Neural cell (in vitro differentiated cells): ENCODE results near the gene SLC25A26. TPM values are rescaled to one million over a fixed set of nuclear protein-coding genes. Genes with fewer than 3 reads are reported as not detected.
"Not testable (repeated sequence)": the region's sequence is repeated elsewhere in the genome, so short reads cannot be mapped to it uniquely, and the experiment has no call there.

Source experiments
- H2AFZ ChIP-seq: fragments of 200-600, 300-800 bp; sonication (generic), shearing (Covaris generic); 2 replicates; pipeline ENCODE4 v1.6.0; 2014; ENCODE audit warnings: low read depth, mild to moderate bottlenecking, antibody characterized with exemption, low read length, moderate library complexity
- H3F3A ChIP-seq: fragments of 200-600 bp; shearing (Covaris generic); 2 replicates; pipeline ENCODE4 v1.6.1; 2016; ENCODE audit warnings: mild to moderate bottlenecking, moderate library complexity, mixed read lengths, antibody characterized with exemption, low read length; ENCODE audit not compliant: insufficient read depth, poor library complexity, severe bottlenecking
- H3K27ac ChIP-seq: fragments of 200-600, 300-800 bp; sonication (generic), shearing (Covaris generic); 2 replicates; pipeline ENCODE4 v1.5.1; 2014; ENCODE audit warnings: mild to moderate bottlenecking, low read length, moderate library complexity
- H3K27me3 ChIP-seq: fragments of 300-800, 200-600 bp; sonication (generic), shearing (Covaris generic); 2 replicates; pipeline ENCODE4 v1.6.0; 2014; ENCODE audit warnings: mild to moderate bottlenecking, low read depth, low read length, moderate library complexity; ENCODE audit not compliant: insufficient read depth
- H3K36me3 ChIP-seq: fragments of 300-800, 200-600 bp; sonication (generic), shearing (Covaris generic); 2 replicates; pipeline ENCODE4 v1.5.1; 2014; ENCODE audit warnings: mild to moderate bottlenecking, antibody characterized with exemption, low read length, moderate library complexity; ENCODE audit not compliant: insufficient read depth
- H3K4me2 ChIP-seq: fragments of 300-800, 200-600 bp; sonication (generic), shearing (Covaris generic); 2 replicates; pipeline ENCODE4 v1.6.0; 2014; ENCODE audit warnings: mild to moderate bottlenecking, low read length
- H3K4me3 ChIP-seq: fragments of 300-800, 200-600 bp; sonication (generic), shearing (Covaris generic); 2 replicates; pipeline ENCODE4 v1.5.1; 2014; ENCODE audit warnings: mild to moderate bottlenecking, low read length, moderate library complexity
- H3K79me2 ChIP-seq: fragments of 200-600 bp; shearing (Covaris generic); replicated peaks from 2 replicates; pipeline ENCODE4 v1.6.0; 2014; ENCODE audit warnings: mild to moderate bottlenecking, low read length, moderate library complexity; ENCODE audit not compliant: insufficient read depth
- H3K9ac ChIP-seq: fragments of 300-800, 200-600 bp; sonication (generic), shearing (Covaris generic); 2 replicates; pipeline ENCODE4 v1.6.1; 2016; ENCODE audit warnings: mild to moderate bottlenecking, low read length, mixed read lengths
- H3K9me2 ChIP-seq: fragments of 200-600 bp; shearing (Covaris generic); 2 replicates; pipeline ENCODE4 v1.6.1; 2016; ENCODE audit warnings: mild to moderate bottlenecking, low read length, mixed read lengths; ENCODE audit not compliant: insufficient read depth
- H3K9me3 ChIP-seq: fragments of 200-600, 300-800 bp; sonication (generic), shearing (Covaris generic); 2 replicates; pipeline ENCODE4 v1.6.1; 2016; ENCODE audit warnings: mild to moderate bottlenecking, mixed run types, low read length, moderate library complexity, mixed read lengths
- H4K20me1 ChIP-seq: fragments of 200-600 bp; shearing (Covaris generic); 2 replicates; pipeline ENCODE4 v1.6.1; 2016; ENCODE audit warnings: mild to moderate bottlenecking, mixed run types; ENCODE audit not compliant: insufficient read depth
- CTCF ChIP-seq: fragments of 450-650 bp; IDR thresholded peaks from 2 replicates; pipeline ENCODE4 v1.5.1; 2014; ENCODE audit warnings: antibody characterized with exemption, mild to moderate bottlenecking, moderate library complexity; ENCODE audit not compliant: poor library complexity, severe bottlenecking
- EP300 ChIP-seq: fragments of 450-650 bp; conservative IDR thresholded peaks from 2 replicates; pipeline ENCODE4 v1.6.1; 2014; ENCODE audit warnings: antibody characterized with exemption, mild to moderate bottlenecking, moderate library complexity; ENCODE audit not compliant: poor library complexity, severe bottlenecking
- EZH2 ChIP-seq: fragments of 200-600, 300-800 bp; shearing (Covaris generic), sonication (generic); IDR thresholded peaks from 2 replicates; pipeline ENCODE4 v1.6.1; 2014; ENCODE audit warnings: antibody characterized with exemption, low read length, borderline replicate concordance, mild to moderate bottlenecking; ENCODE audit not compliant: insufficient read depth, poor library complexity, severe bottlenecking
- MXI1 ChIP-seq: fragments of 450-650 bp; conservative IDR thresholded peaks from 2 replicates; pipeline ENCODE4 v1.6.1; 2014; ENCODE audit warnings: antibody characterized with exemption, mild to moderate bottlenecking; ENCODE audit not compliant: poor library complexity, severe bottlenecking
- POLR2AphosphoS5 ChIP-seq: IDR thresholded peaks from 2 replicates; pipeline ENCODE4 v1.6.1; 2012
- RAD21 ChIP-seq: fragments of 450-650 bp; conservative IDR thresholded peaks from 2 replicates; pipeline ENCODE4 v1.6.1; 2014; ENCODE audit warnings: antibody characterized with exemption, mild to moderate bottlenecking, moderate library complexity
- REST ChIP-seq: IDR thresholded peaks from 2 replicates; pipeline ENCODE4 v1.6.1; 2012; ENCODE audit warnings: borderline replicate concordance
- SMC3 ChIP-seq: fragments of 450-650 bp; conservative IDR thresholded peaks from 2 replicates; pipeline ENCODE4 v1.6.1; 2014; ENCODE audit warnings: antibody characterized with exemption, mild to moderate bottlenecking, moderate library complexity; ENCODE audit not compliant: poor library complexity
- TAF1 ChIP-seq: IDR thresholded peaks from 2 replicates; pipeline ENCODE4 v1.6.1; 2012; ENCODE audit warnings: low read depth
- polyA plus RNA-seq: library from polyadenylated mRNA; depleted of rRNA; stranded (reverse); fragments of >200 nt; gene quantifications from 2 replicates; pipeline ENCODE4 v1.2.3, GENCODE V29; 2014

SLC25A26 gene
- polyA plus RNA-seq, 1 donor from 2014 or later, result 21.0 TPM

DNA sequence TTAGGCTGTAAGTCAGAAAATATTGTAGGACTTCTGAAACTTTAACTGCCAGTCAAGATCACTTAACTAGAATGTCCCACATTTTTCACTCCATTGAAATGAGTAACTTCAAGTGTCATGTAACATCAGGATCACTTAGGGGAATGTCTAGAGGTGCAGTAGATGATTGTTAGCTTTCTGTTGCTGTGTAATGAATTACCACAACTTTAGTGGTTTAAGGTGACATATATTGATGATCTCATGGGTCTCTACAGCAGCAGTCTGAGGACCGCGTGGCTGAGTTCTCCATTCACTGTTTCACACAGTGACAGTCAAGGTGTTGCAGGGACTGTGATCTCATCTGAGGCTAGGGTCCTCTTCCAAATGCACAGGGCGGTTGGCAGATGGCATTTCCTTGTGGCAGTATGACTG, 82.7 kb downstream of the SLC25A26 start:
- H2AFZ ChIP-seq, result no peak overlapping the region
- H3K9ac ChIP-seq, result no peak overlapping the region
- TF ChIP-seq REST, result no peak
- TF ChIP-seq MXI1, result no peak
- no peak for TF ChIP-seq TAF1
- no peak for TF ChIP-seq CTCF
- TF ChIP-seq SMC3, result no peak
- no peak for TF ChIP-seq EZH2
- no peak for TF ChIP-seq EP300
- TF ChIP-seq POLR2AphosphoS5, result no peak
- no peak for TF ChIP-seq RAD21
- H3K9me2 ChIP-seq, result no peaks in the 10 kb centered on the region
- no peaks in the 10 kb centered on the region for H3K36me3 ChIP-seq
- H3K4me2 ChIP-seq, result no peak overlapping the region
- H3K27me3 ChIP-seq, result no peaks in the 10 kb centered on the region
- no peaks in the 10 kb centered on the region for H3K79me2 ChIP-seq
- no peak overlapping the region for H3K4me3 ChIP-seq
- no peaks in the 10 kb centered on the region for H4K20me1 ChIP-seq
- H3K9me3 ChIP-seq, result no peaks in the 10 kb centered on the region
- no peak overlapping the region for H3K27ac ChIP-seq
- no peaks in the 10 kb centered on the region for H3F3A ChIP-seq

- H3K27me3 ChIP-seq, result no peaks in the 10 kb centered on the region
- H3K9me3 ChIP-seq, result no peaks in the 10 kb centered on the region
- no peak for TF ChIP-seq EZH2
- TF ChIP-seq RAD21, result no peak
- no peak for TF ChIP-seq EP300
- TF ChIP-seq CTCF, result no peak
- no peak for TF ChIP-seq SMC3
- TF ChIP-seq POLR2AphosphoS5, result no peak
- TF ChIP-seq TAF1, result no peak
- no peak for TF ChIP-seq MXI1
- TF ChIP-seq REST, result no peak
- H3K9ac ChIP-seq, result no peak overlapping the region
- no peak overlapping the region for H3K4me2 ChIP-seq
- no peaks in the 10 kb centered on the region for H3K36me3 ChIP-seq
- no peaks in the 10 kb centered on the region for H3F3A ChIP-seq
- no peaks in the 10 kb centered on the region for H3K79me2 ChIP-seq
- H3K9me2 ChIP-seq, result no peaks in the 10 kb centered on the region
- no peak overlapping the region for H2AFZ ChIP-seq
- H3K4me3 ChIP-seq, result no peak overlapping the region
- H3K27ac ChIP-seq, result no peak overlapping the region
- no peaks in the 10 kb centered on the region for H4K20me1 ChIP-seq
These were observed 83.5 kb downstream of the SLC25A26 start for GRCh38 chr3:66304293-66304692.

GRCh38 chr3:66306086-66306485, 85.3 kb downstream of the SLC25A26 start:
- H3K4me2 ChIP-seq, H3K79me2 ChIP-seq, H3K9me3 ChIP-seq, H3K9me2 ChIP-seq, H2AFZ ChIP-seq, H3K36me3 ChIP-seq, H3K27ac ChIP-seq, H4K20me1 ChIP-seq, H3K27me3 ChIP-seq, H3K4me3 ChIP-seq, H3K9ac ChIP-seq, H3F3A ChIP-seq: not testable (repeated sequence)
